Eye (tissue), 1 donor: ENCODE measurements around the gene CDC25A.
"Not testable (repeated sequence)": the region's sequence is repeated elsewhere in the genome, so short reads cannot be mapped to it uniquely, and the experiment has no call there.

Source experiments
- DNase-seq: peaks from one replicate; pipeline ENCODE4 v3.0.0-alpha.2; 2015

Gene CDC25A

DNA sequence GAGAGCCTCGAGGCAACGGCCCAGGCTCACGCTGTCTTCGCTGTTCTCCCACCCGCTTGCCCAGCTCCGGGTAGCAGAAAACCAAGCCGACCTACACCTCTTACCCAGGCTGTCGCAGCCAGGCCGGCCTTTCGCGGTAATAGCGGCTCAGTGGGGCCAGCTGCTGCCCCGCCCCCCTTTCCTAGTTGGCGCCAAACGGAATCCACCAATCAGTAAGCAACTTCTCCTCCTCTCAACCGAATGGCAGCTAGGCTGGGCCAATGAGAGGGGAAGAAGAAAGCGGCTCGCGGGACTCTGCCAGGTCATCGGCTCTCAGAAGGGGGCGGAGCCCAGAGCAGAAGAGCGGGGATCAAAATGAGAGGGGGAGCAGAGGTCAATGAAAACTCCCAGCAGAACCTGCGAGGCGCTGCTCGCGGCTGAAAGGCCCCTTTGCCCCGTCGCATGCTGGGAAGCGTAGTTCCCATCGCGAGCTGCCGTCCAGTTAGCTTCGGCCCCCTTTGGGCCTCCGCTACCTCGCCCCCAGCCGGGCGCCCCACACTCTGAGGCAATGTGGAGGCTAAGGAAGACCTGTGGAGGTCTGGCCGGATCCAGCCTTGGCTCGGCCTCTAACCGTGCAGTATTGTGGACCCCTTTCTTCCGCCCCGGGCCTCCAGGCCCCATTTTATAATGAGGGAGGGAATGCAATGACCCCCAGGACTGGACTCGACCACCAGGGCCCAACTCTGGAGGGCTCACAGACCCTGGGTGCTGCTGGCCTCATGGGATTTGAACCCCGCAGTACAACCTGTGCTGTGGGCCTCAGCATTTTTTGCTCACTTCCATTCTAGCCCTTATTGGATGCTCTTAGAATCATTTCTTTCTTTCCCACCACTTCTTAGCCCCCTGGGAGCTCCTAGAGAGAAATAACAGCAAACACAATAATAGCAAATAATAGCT, at the start of gene CDC25A:
TSS of gene CDC25A (minus strand) at position 152 of the 936 bp plus-strand sequence. CDS start 470 bp downstream, outside the sequence.
- peak; percentile 99 for DNase-seq

GRCh38 chr3:48236531-48236930, 48.3 kb upstream of the CDC25A start:
- DNase-seq = no peak

DNA sequence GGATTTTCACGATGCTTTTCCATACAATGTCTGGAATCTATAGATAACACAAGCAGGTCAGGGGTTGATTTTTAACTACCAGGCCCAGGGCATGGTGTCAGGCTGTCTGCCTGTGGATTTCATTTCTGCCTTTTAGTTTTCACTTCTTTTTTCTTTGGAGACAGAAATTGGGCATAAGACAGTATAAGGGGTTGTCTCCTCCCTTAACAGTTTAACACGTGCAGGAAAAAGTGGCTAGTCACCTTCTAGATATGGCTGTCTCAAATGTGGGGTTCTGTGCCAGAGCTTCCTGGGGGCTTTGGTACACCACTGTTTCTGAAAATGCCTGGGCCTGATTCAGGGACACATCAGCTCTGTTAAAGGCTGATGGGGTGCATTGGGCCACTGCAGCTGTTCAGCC, 45.3 kb upstream of the CDC25A start:
- DNase-seq = no peak

DNA sequence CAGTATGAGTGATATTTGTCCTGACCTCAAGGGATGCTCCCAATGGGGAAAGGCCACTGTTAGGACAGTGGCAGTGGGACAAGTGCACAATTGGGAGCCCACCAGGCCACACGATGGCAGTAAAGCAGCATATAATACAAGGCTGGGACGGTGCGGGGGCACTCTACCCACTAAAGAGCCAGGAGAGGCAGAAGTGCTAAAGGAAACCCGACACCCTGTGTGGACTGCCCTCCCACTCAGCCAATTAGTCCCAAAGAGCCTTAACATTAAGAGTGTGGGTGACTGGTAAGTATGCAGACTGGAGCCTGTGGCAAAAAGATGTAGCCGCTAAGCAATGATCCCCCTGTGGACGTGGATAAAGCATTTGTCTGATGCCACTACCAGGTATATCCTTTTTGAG, 44.5 kb upstream of the CDC25A start:
- peak; percentile 78 for DNase-seq

DNA sequence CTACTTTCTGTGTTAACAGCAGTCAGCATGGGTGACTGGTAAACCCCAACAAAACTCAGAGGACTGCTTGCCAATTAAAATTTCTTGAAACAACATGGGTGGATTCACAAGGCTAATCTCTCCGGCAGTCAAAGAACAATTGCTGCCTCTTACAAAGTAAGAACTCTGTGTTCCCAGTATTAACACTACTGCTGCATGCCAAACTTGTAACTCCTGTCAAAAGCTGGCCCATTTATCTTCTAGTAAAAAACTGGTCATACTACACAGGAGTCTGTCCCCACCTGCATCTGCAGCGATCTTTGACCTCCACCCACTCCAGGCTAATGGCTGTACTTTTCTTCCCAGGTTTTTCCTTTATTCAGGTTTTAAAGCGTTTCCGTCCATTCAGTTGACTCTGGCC, 44.0 kb upstream of the CDC25A start:
- DNase-seq = peak; percentile 24

DNA sequence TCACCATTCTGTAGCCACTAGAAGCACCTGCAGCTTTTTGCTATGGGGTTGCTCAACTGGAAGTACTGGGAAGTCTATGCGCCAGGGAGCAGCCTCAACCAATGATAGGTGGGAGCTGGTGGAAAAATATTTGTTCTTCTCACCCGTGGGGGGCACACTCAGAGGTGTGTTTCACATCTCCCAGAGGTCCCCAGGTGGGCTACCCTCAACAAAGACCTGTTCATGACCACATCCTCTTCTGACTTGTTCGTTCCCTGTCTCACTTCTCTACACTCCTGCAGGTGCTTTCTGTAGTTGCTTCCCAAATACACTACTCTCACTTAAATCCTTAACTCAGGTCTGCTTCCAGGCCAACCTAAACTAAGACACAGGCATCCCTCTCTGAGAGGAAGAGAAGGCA, 38.7 kb upstream of the CDC25A start:
- DNase-seq = no peak

GRCh38 chr3:48225587-48225986, 37.4 kb upstream of the CDC25A start:
- no peak for DNase-seq

GRCh38 chr3:48222616-48223513, 34.6 kb upstream of the CDC25A start, which contains the start of gene CAMP:
Gene CAMP (plus strand): TSS chr3:48223495. CDS start chr3:48223512, 17 bp downstream.
- DNase-seq = peak; percentile 16

DNA sequence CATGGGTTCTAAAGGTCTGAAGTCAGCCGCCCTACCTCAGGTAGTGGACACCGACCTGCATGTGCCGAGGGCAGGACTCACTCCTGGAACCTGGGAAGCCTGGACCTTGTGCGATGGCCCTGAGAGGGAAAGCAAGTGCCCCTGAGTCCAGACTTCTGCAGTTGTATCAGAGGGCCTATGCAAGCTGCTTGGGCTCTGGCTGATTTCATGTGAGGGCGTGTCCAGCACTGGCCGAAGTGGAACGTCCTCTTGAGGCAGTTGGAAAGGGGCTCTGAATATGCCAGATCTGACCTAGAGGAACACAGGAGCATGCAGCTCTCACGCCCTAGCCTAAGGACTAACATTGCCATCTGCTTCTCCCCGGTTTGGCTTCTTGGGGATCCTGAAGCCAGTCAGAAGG, 32.5 kb upstream of the CDC25A start:
- DNase-seq = no peak

GRCh38 chr3:48219543-48219942, 31.3 kb upstream of the CDC25A start:
- DNase-seq = no peak

- no peak for DNase-seq
Observed at GRCh38 chr3:48218537-48218936, 30.3 kb upstream of the CDC25A start.

DNA sequence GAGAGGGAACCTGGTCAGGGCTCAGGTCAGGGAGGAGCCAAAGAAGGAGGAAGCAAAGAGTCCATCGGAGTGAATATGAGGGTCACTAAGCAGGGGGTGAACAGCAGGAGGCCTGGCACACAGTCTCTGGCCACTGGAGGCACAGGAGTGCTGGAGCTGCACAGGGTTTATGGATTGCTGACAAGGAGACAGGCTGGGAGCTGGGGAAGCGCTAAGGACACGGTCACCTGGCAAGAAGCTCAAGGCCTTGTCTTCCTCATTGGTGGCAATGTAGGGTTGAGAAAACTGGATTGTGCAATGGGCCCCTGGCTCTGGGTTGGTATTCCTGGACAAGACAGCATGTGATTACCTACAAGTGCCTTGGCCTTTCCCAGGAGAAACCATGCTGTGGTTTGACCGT, 29.2 kb upstream of the CDC25A start:
- DNase-seq = no peak

DNA sequence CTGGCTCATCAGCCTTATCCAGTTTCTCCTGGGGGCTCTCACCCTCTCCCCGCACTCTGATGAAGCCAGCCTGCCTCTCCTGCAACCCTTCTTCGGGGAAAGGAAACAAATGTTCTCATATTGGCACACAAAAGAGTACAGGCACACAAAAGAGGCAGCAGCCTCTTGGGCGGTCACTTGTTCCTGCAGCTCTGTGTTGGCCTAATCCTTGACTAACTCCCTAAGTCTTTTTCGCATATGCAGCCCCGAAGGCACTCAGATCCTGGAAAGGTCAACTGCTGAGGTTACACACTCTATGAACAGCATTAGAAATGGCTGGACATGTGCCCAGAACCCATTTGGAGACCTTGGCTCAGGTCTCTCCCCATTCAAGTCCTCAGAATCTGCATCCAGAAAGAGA, 27.7 kb upstream of the CDC25A start:
- no peak for DNase-seq

GRCh38 chr3:48215466-48215865, 27.2 kb upstream of the CDC25A start:
- DNase-seq = no peak

GRCh38 chr3:48215019-48215418, 26.8 kb upstream of the CDC25A start:
- no peak for DNase-seq

DNA sequence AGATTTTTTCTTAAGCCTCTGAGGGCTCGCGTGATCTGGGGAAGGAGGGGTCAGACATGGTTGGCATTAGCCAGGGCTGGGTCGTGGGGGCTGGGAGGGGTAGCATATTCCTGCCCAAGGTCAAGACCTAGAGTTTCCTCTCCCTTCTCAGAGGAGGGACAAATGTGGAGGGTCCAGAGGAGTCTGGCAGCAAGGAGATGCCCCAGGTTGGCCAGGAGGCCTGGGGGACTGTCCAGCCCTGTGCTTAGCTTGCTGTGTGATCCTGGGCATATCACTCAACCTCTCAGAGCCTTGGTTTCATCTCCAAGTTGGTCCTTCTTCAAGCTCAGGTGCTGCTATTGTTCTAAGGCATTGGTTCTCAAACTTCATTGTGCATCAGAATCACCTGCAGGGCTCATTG, 26.0 kb upstream of the CDC25A start:
- DNase-seq = no peak

DNA sequence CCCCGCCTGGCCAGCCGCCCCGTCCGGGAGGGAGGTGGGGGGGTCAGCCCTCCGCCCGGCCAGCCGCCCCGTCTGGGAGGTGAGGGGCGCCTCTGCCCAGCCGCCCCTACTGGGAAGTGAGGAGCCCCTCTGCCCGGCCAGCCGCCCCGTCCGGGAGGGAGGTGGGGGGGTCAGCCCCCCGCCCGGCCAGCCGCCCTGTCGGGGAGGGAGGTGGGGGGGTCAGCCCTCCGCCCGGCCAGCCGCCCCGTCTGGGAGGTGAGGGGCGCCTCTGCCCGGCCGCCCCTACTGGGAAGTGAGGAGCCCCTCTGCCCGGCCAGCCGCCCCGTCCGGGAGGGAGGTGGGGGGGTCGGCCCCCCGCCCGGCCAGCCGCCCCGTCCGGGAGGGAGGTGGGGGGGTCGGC, 23.6 kb upstream of the CDC25A start:
- not testable (repeated sequence) for DNase-seq

- not testable (repeated sequence) for DNase-seq
Observed at GRCh38 chr3:48210534-48210933, 22.3 kb upstream of the CDC25A start.

DNA sequence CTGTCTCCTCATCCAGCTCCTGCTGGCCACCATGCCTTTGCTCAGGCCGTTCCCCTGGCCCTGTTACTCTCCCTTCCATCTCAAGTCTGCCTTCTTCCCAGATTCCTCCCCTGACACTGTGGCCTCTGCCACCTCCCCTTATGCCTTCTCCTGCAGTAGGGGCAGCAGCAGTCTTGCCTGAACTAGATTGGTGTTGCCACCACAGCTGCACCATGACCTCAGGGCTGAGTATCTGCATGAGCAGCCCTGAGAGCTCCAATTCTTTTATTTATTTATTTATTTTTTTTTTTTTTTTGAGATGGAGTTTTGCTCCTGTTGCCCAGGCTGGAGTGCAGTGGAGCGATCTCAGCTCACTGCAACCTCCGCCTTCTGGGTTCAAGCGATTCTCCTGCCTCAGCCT, 21.2 kb upstream of the CDC25A start:
- no peak for DNase-seq

DNA sequence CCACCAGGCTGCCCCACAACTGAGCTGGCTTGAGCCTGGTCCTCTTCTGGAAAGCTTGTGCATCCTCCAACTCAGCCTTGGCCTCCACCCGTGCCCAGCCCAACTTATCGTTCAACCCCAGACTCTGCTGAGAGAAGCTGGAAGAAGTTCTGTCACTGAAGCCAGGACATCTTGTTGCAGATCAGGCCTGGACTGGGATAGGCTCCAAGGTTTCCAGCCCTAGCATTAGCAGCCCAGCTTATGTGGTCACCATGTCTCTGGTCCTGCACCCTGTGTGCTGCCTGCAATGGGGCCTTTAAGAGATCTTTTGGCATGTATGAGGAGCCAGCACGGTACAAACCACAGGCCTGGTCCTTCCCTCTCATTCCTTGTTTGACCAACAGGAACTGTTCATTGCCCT, 19.9 kb upstream of the CDC25A start:
- no peak for DNase-seq

- DNase-seq = no peak
Observed at GRCh38 chr3:48202632-48203031, 14.4 kb upstream of the CDC25A start.

DNA sequence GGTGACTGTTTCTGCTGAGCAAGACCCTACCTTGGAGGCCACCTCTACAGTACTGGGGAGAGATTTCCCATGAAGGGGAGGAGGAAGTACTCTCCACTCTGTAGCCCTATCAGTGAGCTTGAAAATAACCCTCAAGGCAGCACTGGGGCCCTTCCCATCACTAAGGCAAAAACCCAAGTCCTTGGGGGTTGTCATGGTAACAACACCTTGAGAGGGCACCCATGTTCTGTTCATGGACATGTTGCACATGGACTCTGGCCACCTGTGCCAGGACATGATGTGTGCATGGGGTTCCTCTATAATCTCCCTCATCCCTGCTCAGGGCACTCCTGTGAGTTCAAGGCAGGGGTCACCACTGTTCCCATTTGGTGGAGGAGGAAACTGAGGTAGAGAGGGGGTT, 10.9 kb upstream of the CDC25A start:
- DNase-seq = no peak

GRCh38 chr3:48196611-48197010, 8.4 kb upstream of the CDC25A start:
- peak; percentile 0 for DNase-seq
